A549 (cell line): ENCODE data around the gene PSMD5. TPM values are rescaled to one million over a fixed set of nuclear protein-coding genes. Genes with fewer than 3 reads are reported as not detected.

ENCODE experiments used
- ATAC-seq, 2 experiments: fragments of 200-7000 bp in 1 of 2; fragments of >200 bp in 1 of 2; cut with Nextera tagmentation in 1 of 2; cut with Tn5 transposase in 1 of 2; 3 replicates each; pipeline versions ENCODE4 v1.8.0 to v1.9.1; 2018 to 2020; ENCODE audit warnings: mild to moderate bottlenecking in 1 of 2, moderate library complexity in 1 of 2
- CTCF ChIA-PET: fragments of 300-600 bp; sonication (Branson Sonifier 250); formaldehyde crosslinking; extraction: SDS; loops from one replicate; lab custom pipeline; 2021; ENCODE audit warnings: antibody characterized with exemption, inconsistent platforms; lab: Yijun Ruan, JAX
- POLR2A ChIA-PET: fragments of 350-600 bp; formaldehyde crosslinking; extraction: SDS; loops from one replicate; lab custom pipeline; 2021; ENCODE audit warnings: antibody characterized with exemption, inconsistent platforms; lab: Yijun Ruan, JAX
- DNase-seq, 2 experiments: peaks; one replicate each; pipeline versions ENCODE4 v3.0.0 to v3.0.0-alpha.2; 2011 to 2016; ENCODE audit warnings: low read depth in 1 of 2, low spot score in 1 of 2
- FAIRE-seq: peaks from 2 replicates; lab custom pipeline; 2011; peaks lifted over from hg19 to GRCh38; lab: Jason Lieb, UNC
- H3K27ac ChIP-seq, 2 experiments: fragments of >200 bp; sonication (Bioruptor Twin); formaldehyde crosslinking; 3 replicates each; pipeline ENCODE4 v1.5.1; 2016 to 2017
- H3K4me1 ChIP-seq: fragments of >200 bp; sonication (Bioruptor Twin); formaldehyde crosslinking; 3 replicates; pipeline ENCODE4 v1.6.1; 2016
- H3K4me2 ChIP-seq: fragments of >200 bp; sonication (Bioruptor Twin); formaldehyde crosslinking; 3 replicates; pipeline ENCODE4 v1.6.1; 2016
- H3K4me3 ChIP-seq: fragments of >200 bp; sonication (Bioruptor Twin); formaldehyde crosslinking; 3 replicates; pipeline ENCODE4 v1.5.1; 2016
- H3K9me3 ChIP-seq: fragments of >200 bp; sonication (Bioruptor Twin); formaldehyde crosslinking; 3 replicates; pipeline ENCODE4 v1.6.1; 2016
- BCL3 ChIP-seq: fragments of >200 bp; sonication (Bioruptor Twin); formaldehyde crosslinking; IDR thresholded peaks from 3 replicates; pipeline ENCODE4 v1.6.1; 2016
- BHLHE40 ChIP-seq: IDR thresholded peaks from 2 replicates; pipeline ENCODE4 v1.6.1; 2012; ENCODE audit warnings: low read depth, low read length, inconsistent platforms
- CEBPB ChIP-seq, 2 experiments: fragments of >200 bp in 1 of 2; sonication (Bioruptor Twin) in 1 of 2; formaldehyde crosslinking in 1 of 2; IDR thresholded peaks; 2 replicates each; pipeline ENCODE4 v1.6.1; 2012 to 2016
- CHD2 ChIP-seq: fragments of 150-350 bp; IDR thresholded peaks from 2 replicates; pipeline ENCODE4 v1.6.1; 2014; ENCODE audit warnings: low read length; ENCODE audit not compliant: partially characterized antibody
- CTCF ChIP-seq: fragments of >200 bp; sonication (Bioruptor Twin); formaldehyde crosslinking; IDR thresholded peaks from 3 replicates; pipeline ENCODE4 v1.5.1; 2016
- FOSB ChIP-seq: fragments of 250-450 bp; sonication (Bioruptor Pico); IDR thresholded peaks from 2 replicates; pipeline ENCODE4 v1.5.0; 2020; ENCODE audit warnings: mild to moderate bottlenecking, moderate library complexity
- FOXS1 ChIP-seq: fragments of 250-450 bp; sonication (Bioruptor Pico); IDR thresholded peaks from 2 replicates; pipeline ENCODE4 v1.5.0; 2020; ENCODE audit warnings: mild to moderate bottlenecking, moderate library complexity
- HDAC2 ChIP-seq: fragments of 200-600 bp; sonication (generic); IDR thresholded peaks from 2 replicates; pipeline ENCODE4 v1.6.1; 2016
- HES2 ChIP-seq: fragments of >200 bp; sonication (Bioruptor Twin); formaldehyde crosslinking; IDR thresholded peaks from 2 replicates; pipeline ENCODE4 v1.6.1; 2016
- HEYL ChIP-seq: fragments of 250-450 bp; sonication (Bioruptor Pico); IDR thresholded peaks from 2 replicates; pipeline ENCODE4 v1.8.0; 2021; ENCODE audit warnings: mild to moderate bottlenecking, moderate library complexity
- KDM1A ChIP-seq: fragments of 200-600 bp; sonication (generic); IDR thresholded peaks from 2 replicates; pipeline ENCODE4 v1.6.1; 2016; ENCODE audit warnings: low read depth, mild to moderate bottlenecking
- KDM5A ChIP-seq: fragments of 200-600 bp; sonication (generic); IDR thresholded peaks from 2 replicates; pipeline ENCODE4 v1.6.1; 2016; ENCODE audit warnings: antibody characterized with exemption, mild to moderate bottlenecking
- MAX ChIP-seq: IDR thresholded peaks from 2 replicates; pipeline ENCODE4 v1.6.1; 2012
- NR3C1 ChIP-seq: fragments of >200 bp; sonication (Bioruptor Twin); formaldehyde crosslinking; IDR thresholded peaks from 3 replicates; pipeline ENCODE4 v1.6.1; 2017
- PBX3 ChIP-seq: IDR thresholded peaks from 2 replicates; pipeline ENCODE4 v1.6.1; 2012
- POLR2A ChIP-seq: IDR thresholded peaks from 2 replicates; pipeline ENCODE4 v1.6.1; 2012; ENCODE audit warnings: mild to moderate bottlenecking, low read length
- RARB ChIP-seq: fragments of 250-450 bp; sonication (Bioruptor Pico); IDR thresholded peaks from 2 replicates; pipeline ENCODE4 v1.8.0; 2021; ENCODE audit warnings: mild to moderate bottlenecking, moderate library complexity
- REST ChIP-seq: fragments of 200-600 bp; sonication (generic); IDR thresholded peaks from 2 replicates; pipeline ENCODE4 v1.6.1; 2016; ENCODE audit warnings: antibody characterized with exemption, mild to moderate bottlenecking, moderate library complexity
- RFX5 ChIP-seq: fragments of 450-650 bp; IDR thresholded peaks from 2 replicates; pipeline ENCODE4 v1.7.1; 2014; ENCODE audit warnings: antibody characterized with exemption, mild to moderate bottlenecking, moderate library complexity
- RNF2 ChIP-seq: fragments of 200-600 bp; sonication (generic); IDR thresholded peaks from 2 replicates; pipeline ENCODE4 v1.6.1; 2016; ENCODE audit warnings: low read depth, mild to moderate bottlenecking, antibody characterized with exemption, moderate library complexity, borderline replicate concordance
- SREBF2 ChIP-seq: fragments of 450-650 bp; IDR thresholded peaks from 2 replicates; pipeline ENCODE4 v1.6.1; 2014; ENCODE audit warnings: mild to moderate bottlenecking, moderate library complexity
- ZC3H11A ChIP-seq: fragments of 450-650 bp; IDR thresholded peaks from 2 replicates; pipeline ENCODE4 v1.6.1; 2014; ENCODE audit warnings: antibody characterized with exemption, mild to moderate bottlenecking
- ZFP36 ChIP-seq: fragments of 450-650 bp; IDR thresholded peaks from 2 replicates; pipeline ENCODE4 v1.6.1; 2014; ENCODE audit warnings: borderline replicate concordance; ENCODE audit not compliant: partially characterized antibody
- WGBS: methylation state at CpG from one replicate; pipeline ENCODE4 v1.1.6; 2017; ENCODE audit errors: missing lambda C conversion rate; 5-methylcytosine and 5-hydroxymethylcytosine counted together
- polyA plus RNA-seq, 4 experiments: library from polyadenylated mRNA; depleted of rRNA in 3 of 4; stranded (reverse); fragments of >200 nt; fragmentation: RNase III in 1 of 4; extraction: RNeasy Plus Mini Kit Qiagen cat#74134 plus additional on column Dnase treatment in 1 of 4; gene quantifications; 2 replicates in 3 of 4; 3 replicates in 1 of 4; pipeline ENCODE4 v1.2.3, GENCODE V29; 2011 to 2017

Gene PSMD5
- polyA plus RNA-seq, 2 of the 4 experiments (the other 2 are of a cell fraction) = 34.6 to 63.7 TPM

GRCh38 chr9:120863833-120864232 lies 21.1 kb upstream of the PSMD5 start (continued):
- no peak for TF ChIP-seq FOSB
- TF ChIP-seq KDM1A = no peak
- no peak for TF ChIP-seq FOXS1 (CRISPR knock-in tag)
- TF ChIP-seq BCL3 = no peak
- no peak for TF ChIP-seq HDAC2
- no peak for TF ChIP-seq ZC3H11A
- no peak for TF ChIP-seq POLR2A
- no peak for TF ChIP-seq SREBF2
- no peak for TF ChIP-seq RNF2

- ATAC-seq (no peak), FAIRE-seq (no peak), DNase-seq (no peak)
- Histone ChIP-seq H3K9me3 (no peaks in the 10 kb centered on the region), H3K4me3 (no peak overlapping the region), H3K27ac (no peak overlapping the region), H3K4me1 (no peaks in the 10 kb centered on the region), H3K4me2 (no peak overlapping the region)
- CTCF ChIA-PET = interaction anchor here (0.5 to 1.3 kb wide), 3 partner anchors 26 to 507 kb away, joined by 3 read pairs; no protein-coding TSS in a partner anchor
- 97% methylated on average over 12 of the region's 12 CpGs for WGBS
- TF ChIP-seq RARB (CRISPR knock-in tag) = no peak
- TF ChIP-seq MAX = no peak
- TF ChIP-seq ZFP36 = no peak
- TF ChIP-seq HEYL (CRISPR knock-in tag) = no peak
- TF ChIP-seq FOXS1 (CRISPR knock-in tag) = no peak
- TF ChIP-seq CHD2 = no peak
- no peak for TF ChIP-seq BHLHE40
- TF ChIP-seq RFX5 = no peak
- no peak for TF ChIP-seq KDM5A
- no peak for TF ChIP-seq HES2
- POLR2A ChIA-PET = no interaction called here
Observed at GRCh38 chr9:120862452-120862851, 19.7 kb upstream of the PSMD5 start.

GRCh38 chr9:120861935-120862334 lies 19.2 kb upstream of the PSMD5 start:
- no peak overlapping the region for H3K4me2 ChIP-seq
- ChIA-PET POLR2A (no interaction called here), CTCF (interaction anchor here (0.6 to 1.3 kb wide), 2 partner anchors 74 to 106 kb away, joined by 3 read pairs; no protein-coding TSS in a partner anchor)
- WGBS = 93% methylated on average over 6 of the region's 6 CpGs
- no peaks in the 10 kb centered on the region for H3K4me1 ChIP-seq
- no peak overlapping the region for H3K4me3 ChIP-seq
- no peak overlapping the region for H3K27ac ChIP-seq
- TF ChIP-seq CTCF = no peak
- TF ChIP-seq NR3C1 = no peak
- no peak for DNase-seq
- H3K9me3 ChIP-seq = no peaks in the 10 kb centered on the region
- no peak for ATAC-seq
- FAIRE-seq = no peak

GRCh38 chr9:120860083-120860482 lies 17.4 kb upstream of the PSMD5 start:
- no peak for ATAC-seq
- Histone ChIP-seq H3K9me3 (no peaks in the 10 kb centered on the region), H3K4me3 (no peak overlapping the region), H3K4me2 (no peak overlapping the region), H3K27ac (no peak overlapping the region), H3K4me1 (no peaks in the 10 kb centered on the region)
- DNase-seq = no peak
- WGBS = 97% methylated on average over 11 of the region's 11 CpGs
- no peak for FAIRE-seq
- ChIA-PET CTCF (interaction anchor here (0.6 kb wide), 1 partner anchor 24 kb away, joined by 4 read pairs; no protein-coding TSS in a partner anchor), POLR2A (interaction anchor here (1.8 kb wide), 1 partner anchor 67 kb away, joined by 5 read pairs; the partner anchor contains the start of gene FBXW2)
- no peak for TF ChIP-seq REST
- TF ChIP-seq CEBPB (IDR thresholded peaks at IDR 0.05) = no peak
- no peak for TF ChIP-seq PBX3
- TF ChIP-seq CTCF = no peak
